ENCODE measurements around the gene TSPAN31.
A peak's percentile ranks its signal among the peaks of the same experiment; 100 is the strongest.

The TSPAN31 gene

GRCh38 chr12:57782608-57783465, 38.0 kb downstream of the TSPAN31 start, which contains the start of gene TSFM:
TSFM (plus strand) TSS chr12:57782787; CDS start chr12:57782802, 15 bp downstream.
- H3K36me3 ChIP-seq (ENCODE audit: control insufficient read depth in 2 of 2, insufficient read depth in 2 of 2, low read length in 2 of 2): peaks cover 15 to 27% of the 10 kb centered on the region in 2 donors
- H3K9ac ChIP-seq (ENCODE audit: low read depth in 1 of 2, low read length in 2 of 2): peak within 1 kb of the TSS; percentile 76 to 93
- no peaks in the 10 kb centered on the region for H3K9me3 ChIP-seq (ENCODE audit: control insufficient read depth in 2 of 2, low read length in 2 of 2)
- H3K4me1 ChIP-seq (ENCODE audit: control insufficient read depth in 2 of 2, insufficient read depth in 2 of 2, low read length in 2 of 2): peaks cover 9 to 11% of the 10 kb centered on the region in 2 donors
- H3K27me3 ChIP-seq (ENCODE audit: control insufficient read depth in 2 of 2, insufficient read depth in 2 of 2, low read length in 2 of 2): no peaks in the 10 kb centered on the region
- peak within 1 kb of the TSS; percentile 94 to 99 for H3K4me3 ChIP-seq (ENCODE audit: low read length in 2 of 2)
- H3K27ac ChIP-seq (ENCODE audit: low read depth in 2 of 2, low read length in 2 of 2): peak within 1 kb of the TSS; percentile 27 to 75

- Histone ChIP-seq H3K36me3 (ENCODE audit: control insufficient read depth in 2 of 2, insufficient read depth in 2 of 2, low read length in 2 of 2) (peaks cover 15 to 27% of the 10 kb centered on the region in 2 donors), H3K9ac (ENCODE audit: low read depth in 1 of 2, low read length in 2 of 2) (peak overlapping the region; percentile 76 to 93), H3K27ac (ENCODE audit: low read depth in 2 of 2, low read length in 2 of 2) (no peak overlapping the region), H3K27me3 (ENCODE audit: control insufficient read depth in 2 of 2, insufficient read depth in 2 of 2, low read length in 2 of 2) (no peaks in the 10 kb centered on the region), H3K4me3 (ENCODE audit: low read length in 2 of 2) (peak overlapping the region; percentile 94 to 99), H3K9me3 (ENCODE audit: control insufficient read depth in 2 of 2, low read length in 2 of 2) (no peaks in the 10 kb centered on the region), H3K4me1 (ENCODE audit: control insufficient read depth in 2 of 2, insufficient read depth in 2 of 2, low read length in 2 of 2) (peaks cover 9 to 11% of the 10 kb centered on the region in 2 donors)
Measured at GRCh38 chr12:57783466-57783801, 38.6 kb downstream of the TSPAN31 start.

GRCh38 chr12:57783861-57784260, 39.0 kb downstream of the TSPAN31 start:
- no peak overlapping the region for H3K4me3 ChIP-seq (ENCODE audit: low read length in 2 of 2)
- no peak overlapping the region for H3K27ac ChIP-seq (ENCODE audit: low read depth in 2 of 2, low read length in 2 of 2)

GRCh38 chr12:57793920-57794319, 49.1 kb downstream of the TSPAN31 start:
- Histone ChIP-seq H3K9ac (ENCODE audit: low read depth in 1 of 2, low read length in 2 of 2) (no peak overlapping the region), H3K4me3 (ENCODE audit: low read length in 2 of 2) (no peak overlapping the region), H3K36me3 (ENCODE audit: control insufficient read depth in 2 of 2, insufficient read depth in 2 of 2, low read length in 2 of 2) (peaks cover 32 to 45% of the 10 kb centered on the region in 2 donors), H3K4me1 (ENCODE audit: control insufficient read depth in 2 of 2, insufficient read depth in 2 of 2, low read length in 2 of 2) (no peaks in the 10 kb centered on the region), H3K9me3 (ENCODE audit: control insufficient read depth in 2 of 2, low read length in 2 of 2) (no peaks in the 10 kb centered on the region), H3K27ac (ENCODE audit: low read depth in 2 of 2, low read length in 2 of 2) (no peak overlapping the region), H3K27me3 (ENCODE audit: control insufficient read depth in 2 of 2, insufficient read depth in 2 of 2, low read length in 2 of 2) (no peaks in the 10 kb centered on the region)

More at GRCh38 chr12:57783861-57784260, 39.0 kb downstream of the TSPAN31 start:
- Histone ChIP-seq H3K36me3 (ENCODE audit: control insufficient read depth in 2 of 2, insufficient read depth in 2 of 2, low read length in 2 of 2) (peaks cover 15 to 32% of the 10 kb centered on the region in 2 donors), H3K9ac (ENCODE audit: low read depth in 1 of 2, low read length in 2 of 2) (no peak overlapping the region), H3K9me3 (ENCODE audit: control insufficient read depth in 2 of 2, low read length in 2 of 2) (no peaks in the 10 kb centered on the region), H3K27me3 (ENCODE audit: control insufficient read depth in 2 of 2, insufficient read depth in 2 of 2, low read length in 2 of 2) (no peaks in the 10 kb centered on the region), H3K4me1 (ENCODE audit: control insufficient read depth in 2 of 2, insufficient read depth in 2 of 2, low read length in 2 of 2) (peaks cover 9 to 11% of the 10 kb centered on the region in 2 donors)

GRCh38 chr12:57795354-57795753, 50.5 kb downstream of the TSPAN31 start:
- H3K9ac ChIP-seq (ENCODE audit: low read depth in 1 of 2, low read length in 2 of 2): no peak overlapping the region
- H3K27ac ChIP-seq (ENCODE audit: low read depth in 2 of 2, low read length in 2 of 2): no peak overlapping the region
- H3K4me3 ChIP-seq (ENCODE audit: low read length in 2 of 2): no peak overlapping the region
- H3K27me3 ChIP-seq (ENCODE audit: control insufficient read depth in 2 of 2, insufficient read depth in 2 of 2, low read length in 2 of 2): no peaks in the 10 kb centered on the region
- H3K4me1 ChIP-seq (ENCODE audit: control insufficient read depth in 2 of 2, insufficient read depth in 2 of 2, low read length in 2 of 2): no peaks in the 10 kb centered on the region
- no peaks in the 10 kb centered on the region for H3K9me3 ChIP-seq (ENCODE audit: control insufficient read depth in 2 of 2, low read length in 2 of 2)
- peaks cover 40 to 57% of the 10 kb centered on the region in 2 donors for H3K36me3 ChIP-seq (ENCODE audit: control insufficient read depth in 2 of 2, insufficient read depth in 2 of 2, low read length in 2 of 2)

- Histone ChIP-seq H3K9me3 (ENCODE audit: control insufficient read depth in 2 of 2, low read length in 2 of 2) (no peaks in the 10 kb centered on the region), H3K27me3 (ENCODE audit: control insufficient read depth in 2 of 2, insufficient read depth in 2 of 2, low read length in 2 of 2) (no peaks in the 10 kb centered on the region), H3K36me3 (ENCODE audit: control insufficient read depth in 2 of 2, insufficient read depth in 2 of 2, low read length in 2 of 2) (peaks cover 45 to 58% of the 10 kb centered on the region in 2 donors), H3K4me1 (ENCODE audit: control insufficient read depth in 2 of 2, insufficient read depth in 2 of 2, low read length in 2 of 2) (no peaks in the 10 kb centered on the region), H3K4me3 (ENCODE audit: low read length in 2 of 2) (no peak overlapping the region), H3K27ac (ENCODE audit: low read depth in 2 of 2, low read length in 2 of 2) (no peak overlapping the region), H3K9ac (ENCODE audit: low read depth in 1 of 2, low read length in 2 of 2) (no peak overlapping the region)
Measured at GRCh38 chr12:57796996-57797395, 52.2 kb downstream of the TSPAN31 start.

- no peaks in the 10 kb centered on the region for H3K9me3 ChIP-seq (ENCODE audit: control insufficient read depth in 2 of 2, low read length in 2 of 2)
- H3K9ac ChIP-seq (ENCODE audit: low read depth in 1 of 2, low read length in 2 of 2): no peak overlapping the region
- H3K4me1 ChIP-seq (ENCODE audit: control insufficient read depth in 2 of 2, insufficient read depth in 2 of 2, low read length in 2 of 2): no peaks in the 10 kb centered on the region
- H3K27ac ChIP-seq (ENCODE audit: low read depth in 2 of 2, low read length in 2 of 2): no peak overlapping the region
- no peaks in the 10 kb centered on the region for H3K27me3 ChIP-seq (ENCODE audit: control insufficient read depth in 2 of 2, insufficient read depth in 2 of 2, low read length in 2 of 2)
- H3K36me3 ChIP-seq (ENCODE audit: control insufficient read depth in 2 of 2, insufficient read depth in 2 of 2, low read length in 2 of 2): peaks cover 48 to 59% of the 10 kb centered on the region in 2 donors
- no peak overlapping the region for H3K4me3 ChIP-seq (ENCODE audit: low read length in 2 of 2)
Measured at GRCh38 chr12:57797933-57798332, 53.1 kb downstream of the TSPAN31 start.

Measured in mucosa of rectum (tissue), 2 donors.